CD14-positive monocyte (primary cell): ENCODE results near the gene BMPR1B. TPM values are rescaled to one million over a fixed set of nuclear protein-coding genes. Genes with fewer than 3 reads are reported as not detected.

ENCODE experiments used
- DNase-seq, 3 donors: peaks; one replicate each; pipeline ENCODE4 v3.0.0-alpha.2; 2011 to 2022
- H2AFZ ChIP-seq: 2 replicates; pipeline ENCODE4 v1.6.0; 2012; ENCODE audit warnings: mild to moderate bottlenecking, low read depth, low read length, inconsistent platforms; ENCODE audit not compliant: insufficient read depth, poor library complexity, severe bottlenecking
- H3K27ac ChIP-seq, 2 donors: 1 replicate in 1 of 2; 2 replicates in 1 of 2; pipeline ENCODE4 v1.5.1; 2012 to 2013; ENCODE audit warnings: low read length in 2 of 2, control low read depth in 1 of 2, inconsistent platforms in 1 of 2, low read depth in 1 of 2, mild to moderate bottlenecking in 1 of 2
- H3K27me3 ChIP-seq, 2 donors: one replicate each; pipeline versions ENCODE4 v1.6.0 to v1.6.1; 2011 to 2013; ENCODE audit warnings: low read length in 2 of 2; ENCODE audit not compliant: control insufficient read depth in 2 of 2, insufficient read depth in 2 of 2
- H3K36me3 ChIP-seq, 2 donors: replicated peaks in 1 of 2; 1 replicate in 1 of 2; 2 replicates in 1 of 2; pipeline versions ENCODE4 v1.5.1 to v1.6.1; 2012 to 2013; ENCODE audit warnings: low read length in 2 of 2, control low read depth in 1 of 2, inconsistent platforms in 1 of 2, mild to moderate bottlenecking in 1 of 2; ENCODE audit not compliant: insufficient read depth in 2 of 2, control insufficient read depth in 1 of 2
- H3K4me1 ChIP-seq, 2 donors: 1 replicate in 1 of 2; 2 replicates in 1 of 2; pipeline versions ENCODE4 v1.5.1 to v1.6.1; 2012 to 2013; ENCODE audit warnings: low read length in 2 of 2, control low read depth in 1 of 2, inconsistent platforms in 1 of 2, mild to moderate bottlenecking in 1 of 2, moderate library complexity in 1 of 2; ENCODE audit not compliant: insufficient read depth in 2 of 2, control insufficient read depth in 1 of 2
- H3K4me2 ChIP-seq: replicated peaks from 2 replicates; pipeline ENCODE3; 2012; ENCODE audit warnings: low read length, moderate library complexity, mild to moderate bottlenecking; ENCODE audit not compliant: poor library complexity, severe bottlenecking; ENCODE audit errors: extremely low read depth
- H3K4me3 ChIP-seq, 3 experiments: fragments of 200-600 bp in 1 of 3; sonication (generic) in 1 of 3; replicated peaks in 1 of 3; 1 replicate in 2 of 3; 2 replicates in 1 of 3; pipeline ENCODE4 v1.5.1; 2011 to 2013; ENCODE audit warnings: low read length in 3 of 3, mild to moderate bottlenecking in 3 of 3, control low read depth in 2 of 3, low read depth in 2 of 3, inconsistent platforms in 1 of 3, moderate library complexity in 1 of 3
- H3K79me2 ChIP-seq: 2 replicates; pipeline ENCODE4 v1.6.0; 2012; ENCODE audit warnings: mild to moderate bottlenecking, control low read depth, inconsistent platforms, low read length, moderate library complexity; ENCODE audit not compliant: insufficient read depth
- H3K9ac ChIP-seq: 2 replicates; pipeline ENCODE4 v1.6.0; 2017; ENCODE audit warnings: low read length, mild to moderate bottlenecking; ENCODE audit not compliant: insufficient read depth, poor library complexity, severe bottlenecking
- H3K9me3 ChIP-seq, 2 donors: replicated peaks in 1 of 2; 1 replicate in 1 of 2; 2 replicates in 1 of 2; pipeline versions ENCODE4 v1.5.1 to v1.6.1; 2012 to 2013; ENCODE audit warnings: low read length in 2 of 2, control low read depth in 1 of 2; ENCODE audit not compliant: control insufficient read depth in 1 of 2, insufficient read depth in 1 of 2
- H4K20me1 ChIP-seq: 2 replicates; pipeline ENCODE4 v1.6.0; 2012; ENCODE audit warnings: mild to moderate bottlenecking, low read length, control low read depth, moderate library complexity; ENCODE audit not compliant: insufficient read depth
- H3K27ac Mint-ChIP-seq, 7 donors: one replicate each; pipeline ENCODE4 v1.8.0; 2020; ENCODE audit warnings: mild to moderate bottlenecking in 7 of 7, mixed read lengths in 7 of 7, moderate library complexity in 6 of 7, inconsistent platforms in 2 of 7
- H3K27me3 Mint-ChIP-seq, 3 donors: one replicate each; pipeline ENCODE4 v1.8.0; 2021 to 2022; ENCODE audit warnings: low read depth in 3 of 3, mild to moderate bottlenecking in 3 of 3, mixed read lengths in 3 of 3, moderate library complexity in 3 of 3, inconsistent platforms in 1 of 3
- H3K36me3 Mint-ChIP-seq, 2 donors: one replicate each; pipeline ENCODE4 v1.8.0; 2020; ENCODE audit warnings: mixed read lengths in 2 of 2, inconsistent platforms in 1 of 2, mild to moderate bottlenecking in 1 of 2
- H3K4me1 Mint-ChIP-seq: one replicate; pipeline ENCODE4 v1.8.0; 2020; ENCODE audit warnings: mild to moderate bottlenecking, mixed read lengths
- H3K4me3 Mint-ChIP-seq, 2 donors: one replicate each; pipeline ENCODE4 v1.8.0; 2020; ENCODE audit warnings: mild to moderate bottlenecking in 2 of 2, mixed read lengths in 2 of 2, moderate library complexity in 1 of 2
- H3K9me3 Mint-ChIP-seq, 7 donors: one replicate each; pipeline ENCODE4 v1.8.0; 2020 to 2022; ENCODE audit warnings: mixed read lengths in 7 of 7, mild to moderate bottlenecking in 6 of 7, moderate library complexity in 6 of 7, inconsistent platforms in 2 of 7
- WGBS: methylation state at CpG from one replicate; pipeline ENCODE4 v1.1.5; 2013; ENCODE audit warnings: missing lambda C conversion rate; ENCODE audit not compliant: insufficient coverage; 5-methylcytosine and 5-hydroxymethylcytosine counted together
- intact Hi-C, 2 donors: fragments of 100-400 bp; cut with micrococcal nuclease; formaldehyde crosslinking; loops; one replicate each; pipeline versions ENCODE4 v1.15.0 to v1.15.1; 2023
- polyA plus RNA-seq, 3 donors: library from polyadenylated mRNA; depleted of rRNA in 1 of 3; unstranded in 2 of 3; stranded (reverse) in 1 of 3; fragments of 300-500 nt in 2 of 3; fragments of >200 nt in 1 of 3; fragmentation: Illumina TruSeq in 2 of 3; gene quantifications; 1 replicate in 2 of 3; 2 replicates in 1 of 3; pipeline ENCODE4 v1.2.3, GENCODE V29; 2012 to 2021
- TF ChIP-seq, protein P1 (sequence below): fragments of 200-600 bp; IDR thresholded peaks from one replicate; pipeline ENCODE4 v1.8.0; 2022; ENCODE audit warnings: antibody characterized with exemption, mild to moderate bottlenecking

The BMPR1B gene
- polyA plus RNA-seq, 3 donors = not detected

DNA sequence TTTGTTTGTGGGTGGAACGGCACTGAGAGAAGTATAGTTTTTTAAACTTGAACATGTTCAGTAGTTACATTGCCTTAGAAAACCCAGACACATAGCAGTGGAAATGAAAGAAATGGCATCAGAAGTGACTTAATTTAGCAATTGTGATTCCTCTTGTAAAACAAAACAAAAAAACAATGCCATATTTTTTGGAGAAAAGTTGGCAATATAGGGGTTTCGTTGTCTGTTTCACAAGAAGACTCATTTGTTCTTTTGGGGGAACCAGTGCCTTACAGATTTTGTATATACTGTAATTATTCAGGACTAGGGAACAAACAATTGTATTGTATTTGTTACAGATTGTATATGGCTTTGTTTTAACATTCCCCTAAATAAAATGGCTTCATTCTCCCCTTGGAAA lies 400.3 kb downstream of the BMPR1B start:
- no peaks in the 10 kb centered on the region for H3K9me3 ChIP-seq
- Mint-ChIP-seq H3K27me3 (peaks cover 0 to 3% (median 0%) of the 10 kb centered on the region in 3 donors), H3K27ac (no peak overlapping the region), H3K4me3 (no peak overlapping the region), H3K4me1 (peaks cover 4% of the 10 kb centered on the region), H3K9me3 (no peaks in the 10 kb centered on the region), H3K36me3 (no peaks in the 10 kb centered on the region)
- H3K27ac ChIP-seq = no peak overlapping the region
- DNase-seq = no peak
- no peak overlapping the region for H3K4me3 ChIP-seq
- TF ChIP-seq, protein P1, sequence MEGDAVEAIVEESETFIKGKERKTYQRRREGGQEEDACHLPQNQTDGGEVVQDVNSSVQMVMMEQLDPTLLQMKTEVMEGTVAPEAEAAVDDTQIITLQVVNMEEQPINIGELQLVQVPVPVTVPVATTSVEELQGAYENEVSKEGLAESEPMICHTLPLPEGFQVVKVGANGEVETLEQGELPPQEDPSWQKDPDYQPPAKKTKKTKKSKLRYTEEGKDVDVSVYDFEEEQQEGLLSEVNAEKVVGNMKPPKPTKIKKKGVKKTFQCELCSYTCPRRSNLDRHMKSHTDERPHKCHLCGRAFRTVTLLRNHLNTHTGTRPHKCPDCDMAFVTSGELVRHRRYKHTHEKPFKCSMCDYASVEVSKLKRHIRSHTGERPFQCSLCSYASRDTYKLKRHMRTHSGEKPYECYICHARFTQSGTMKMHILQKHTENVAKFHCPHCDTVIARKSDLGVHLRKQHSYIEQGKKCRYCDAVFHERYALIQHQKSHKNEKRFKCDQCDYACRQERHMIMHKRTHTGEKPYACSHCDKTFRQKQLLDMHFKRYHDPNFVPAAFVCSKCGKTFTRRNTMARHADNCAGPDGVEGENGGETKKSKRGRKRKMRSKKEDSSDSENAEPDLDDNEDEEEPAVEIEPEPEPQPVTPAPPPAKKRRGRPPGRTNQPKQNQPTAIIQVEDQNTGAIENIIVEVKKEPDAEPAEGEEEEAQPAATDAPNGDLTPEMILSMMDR = no peak
- no peak overlapping the region for H2AFZ ChIP-seq
- no peak overlapping the region for H3K9ac ChIP-seq
- H3K4me2 ChIP-seq = no peak overlapping the region
- WGBS = no CpG with 5 or more reads among the region's 2 CpGs
- no peaks in the 10 kb centered on the region for H3K36me3 ChIP-seq
- H3K4me1 ChIP-seq = no peaks in the 10 kb centered on the region
- no peaks in the 10 kb centered on the region for H4K20me1 ChIP-seq
- intact Hi-C loops = loop anchor here in 1 of 2 donors (10.0 kb wide), 1 partner anchor 1197 kb away; no protein-coding TSS in a partner anchor
- no peaks in the 10 kb centered on the region for H3K27me3 ChIP-seq
- H3K79me2 ChIP-seq = no peaks in the 10 kb centered on the region

DNA sequence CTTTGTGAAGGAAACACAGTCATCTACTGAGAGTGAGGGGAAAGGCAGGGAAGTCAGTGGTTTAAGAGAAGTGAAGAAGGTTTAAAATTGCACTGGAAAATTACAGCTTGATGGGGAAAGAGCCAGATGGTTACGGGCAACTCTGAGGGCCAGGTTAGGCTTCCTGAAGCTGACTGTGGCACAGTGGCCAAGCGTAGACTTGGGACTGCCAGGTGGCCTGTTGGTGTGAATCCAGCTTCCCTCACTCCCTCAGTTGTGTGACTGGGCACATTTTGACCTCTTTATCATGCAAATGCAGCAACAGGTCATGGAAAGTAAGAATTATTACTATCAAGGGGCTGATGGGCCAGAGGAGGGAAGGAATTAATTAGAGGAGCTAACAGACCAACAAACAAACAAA lies 400.9 kb downstream of the BMPR1B start:
- WGBS = 45% methylated on average over 2 of the region's 2 CpGs
- intact Hi-C loops = loop anchor here in 1 of 2 donors (10.0 kb wide), 1 partner anchor 1196 kb away; no protein-coding TSS in a partner anchor
- Mint-ChIP-seq H3K9me3 (no peaks in the 10 kb centered on the region), H3K27me3 (peaks cover 0 to 3% (median 0%) of the 10 kb centered on the region in 3 donors), H3K4me3 (no peak overlapping the region), H3K27ac (no peak overlapping the region), H3K4me1 (peaks cover 4% of the 10 kb centered on the region), H3K36me3 (no peaks in the 10 kb centered on the region)
- TF ChIP-seq, protein P1 = no peak
- Histone ChIP-seq H4K20me1 (no peaks in the 10 kb centered on the region), H2AFZ (no peak overlapping the region), H3K4me1 (no peaks in the 10 kb centered on the region), H3K79me2 (no peaks in the 10 kb centered on the region), H3K27ac (no peak overlapping the region), H3K27me3 (no peaks in the 10 kb centered on the region), H3K9me3 (no peaks in the 10 kb centered on the region), H3K4me3 (no peak overlapping the region), H3K4me2 (no peak overlapping the region), H3K36me3 (no peaks in the 10 kb centered on the region), H3K9ac (no peak overlapping the region)
- DNase-seq = no peak
